ENCODE data around the gene ZNF579.

The ZNF579 gene

GRCh38 chr19:55567708-55568328 lies 12.8 kb downstream of the ZNF579 start:
- no peak for FAIRE-seq

- no peak for FAIRE-seq
Observed at GRCh38 chr19:55566823-55567222, 13.8 kb downstream of the ZNF579 start.

GRCh38 chr19:55563261-55563690 lies 17.4 kb downstream of the ZNF579 start:
- no peak for FAIRE-seq

GRCh38 chr19:55559684-55560083 lies 21.0 kb downstream of the ZNF579 start:
- FAIRE-seq, result no peak

- no peak for FAIRE-seq
Observed at GRCh38 chr19:55554741-55555152, 25.9 kb downstream of the ZNF579 start.

- FAIRE-seq, result no peak
Observed at GRCh38 chr19:55554302-55554701, 26.3 kb downstream of the ZNF579 start.

- no peak for FAIRE-seq
Observed at GRCh38 chr19:55553217-55554182, 27.1 kb downstream of the ZNF579 start.

- FAIRE-seq, result no peak
Observed at GRCh38 chr19:55552620-55553019, 28.0 kb downstream of the ZNF579 start.

GRCh38 chr19:55552206-55552605 lies 28.4 kb downstream of the ZNF579 start:
- no peak for FAIRE-seq

- FAIRE-seq, result no peak
Observed at GRCh38 chr19:55550321-55550650, 30.4 kb downstream of the ZNF579 start.

- FAIRE-seq, result no peak
Observed at GRCh38 chr19:55549500-55550320, 30.9 kb downstream of the ZNF579 start.

- FAIRE-seq, result no peak
Observed at GRCh38 chr19:55546822-55547614, 33.6 kb downstream of the ZNF579 start.

- no peak for FAIRE-seq
Observed at GRCh38 chr19:55546011-55546410, 34.6 kb downstream of the ZNF579 start.

GRCh38 chr19:55545443-55545842 lies 35.2 kb downstream of the ZNF579 start, which contains the start of gene SBK3:
SBK3 (minus strand) TSS chr19:55545543; CDS start chr19:55545543, 0 bp downstream.
- FAIRE-seq, result no peak

GRCh38 chr19:55544776-55545439 lies 35.7 kb downstream of the ZNF579 start:
- FAIRE-seq, result no peak

GRCh38 chr19:55544014-55544413 lies 36.6 kb downstream of the ZNF579 start:
- FAIRE-seq, result no peak

GRCh38 chr19:55543567-55543966 lies 37.1 kb downstream of the ZNF579 start:
- FAIRE-seq, result no peak

- no peak for FAIRE-seq
Observed at GRCh38 chr19:55542292-55542855, 38.3 kb downstream of the ZNF579 start.

- FAIRE-seq, result no peak
Observed at GRCh38 chr19:55541091-55541490, 39.6 kb downstream of the ZNF579 start.

- no peak for FAIRE-seq
Observed at GRCh38 chr19:55540619-55541018, 40.0 kb downstream of the ZNF579 start.
